PC-9 (cell line): ENCODE measurements around the gene PEAK1. TPM values are rescaled to one million over a fixed set of nuclear protein-coding genes. Genes with fewer than 3 reads are reported as not detected.

ENCODE experiments used
- BruUV-seq: library from RNA; stranded (reverse); fragments of 400-500 nt; replicated peaks from 2 replicates; lab custom pipeline; 2021; lab: Mats Ljungman, UMichigan
- CTCF ChIA-PET: fragments of 300-600 bp; sonication (Branson Sonifier 250); formaldehyde crosslinking; loops from one replicate; lab custom pipeline; 2022; ENCODE audit warnings: antibody characterized with exemption; lab: Charles Lee
- POLR2A ChIA-PET: fragments of 300-600 bp; sonication (Branson Sonifier 250); formaldehyde crosslinking; loops from one replicate; lab custom pipeline; 2022; ENCODE audit warnings: antibody characterized with exemption; ENCODE audit not compliant: unreplicated experiment; lab: Charles Lee
- DNase-seq, 2 experiments: peaks; one replicate each; pipeline versions ENCODE4 v3.0.0 to v3.0.0-alpha.2; 2015 to 2022; ENCODE audit warnings: mixed read lengths in 1 of 2
- H2AFZ ChIP-seq: fragments of 200-600 bp; sonication (generic); 2 replicates; pipeline ENCODE4 v1.8.1; 2017; ENCODE audit warnings: antibody characterized with exemption
- H3F3A ChIP-seq: fragments of 200-600 bp; sonication (generic); 2 replicates; pipeline ENCODE4 v1.8.1; 2017; ENCODE audit warnings: antibody characterized with exemption, mild to moderate bottlenecking, low read depth; ENCODE audit not compliant: insufficient read depth
- H3K27ac ChIP-seq: fragments of 200-600 bp; sonication (generic); 2 replicates; pipeline ENCODE4 v1.6.1; 2016; ENCODE audit warnings: mixed run types
- H3K27me3 ChIP-seq: fragments of 200-600 bp; sonication (generic); 2 replicates; pipeline ENCODE4 v1.6.1; 2016; ENCODE audit warnings: low read depth, mixed run types; ENCODE audit not compliant: insufficient read depth
- H3K36me3 ChIP-seq: fragments of 200-600 bp; sonication (generic); 2 replicates; pipeline ENCODE4 v1.6.1; 2016; ENCODE audit warnings: low read depth, mixed run types
- H3K4me1 ChIP-seq: fragments of 200-600 bp; sonication (generic); replicated peaks from 2 replicates; pipeline ENCODE4 v1.6.1; 2016; ENCODE audit warnings: mixed run types; ENCODE audit not compliant: insufficient read depth
- H3K4me2 ChIP-seq: fragments of 200-600 bp; sonication (generic); 2 replicates; pipeline ENCODE4 v1.6.1; 2017; ENCODE audit warnings: mixed run types
- H3K4me3 ChIP-seq: fragments of 200-600 bp; sonication (generic); 2 replicates; pipeline ENCODE4 v1.6.1; 2016; ENCODE audit warnings: mixed run types
- H3K79me2 ChIP-seq: fragments of 200-600 bp; sonication (generic); 2 replicates; pipeline ENCODE4 v1.6.1; 2017; ENCODE audit warnings: low read depth, mixed run types
- H3K9me2 ChIP-seq: fragments of 200-600 bp; sonication (generic); 2 replicates; pipeline ENCODE4 v1.8.1; 2017; ENCODE audit warnings: mild to moderate bottlenecking; ENCODE audit not compliant: insufficient read depth
- H3K9me3 ChIP-seq: fragments of 200-600 bp; sonication (generic); 2 replicates; pipeline ENCODE4 v1.8.1; 2016; ENCODE audit warnings: low read depth; ENCODE audit not compliant: insufficient read depth
- H4K20me1 ChIP-seq: fragments of 200-600 bp; sonication (generic); 2 replicates; pipeline ENCODE4 v1.8.1; 2017; ENCODE audit not compliant: insufficient read depth
- CTCF ChIP-seq: fragments of 200-600 bp; sonication (generic); conservative IDR thresholded peaks from 2 replicates; pipeline ENCODE4 v1.6.1; 2017; ENCODE audit warnings: mixed run types, antibody characterized with exemption, mild to moderate bottlenecking, moderate library complexity
- EZH2 ChIP-seq: fragments of 200-600 bp; sonication (generic); IDR thresholded peaks from 2 replicates; pipeline ENCODE4 v1.8.0; 2017; ENCODE audit warnings: antibody characterized with exemption, low read depth
- intact Hi-C: fragments of 100-400 bp; cut with micrococcal nuclease; formaldehyde crosslinking; loops from one replicate; pipeline ENCODE4 v1.10.0; 2022; ENCODE audit not compliant: unreplicated experiment
- total RNA-seq: library from RNA; stranded (reverse); gene quantifications from 2 replicates; pipeline ENCODE4 v1.2.3, GENCODE V29; 2021

Gene PEAK1
- total RNA-seq, 1 experiment from 2014 or later = 20.7 TPM

GRCh38 chr15:77352887-77353286, 67.0 kb downstream of the PEAK1 start:
- H2AFZ ChIP-seq = no peak overlapping the region
- no peaks in the 10 kb centered on the region for H3K36me3 ChIP-seq
- no peak overlapping the region for H3K4me3 ChIP-seq
- no peak overlapping the region for H3K27ac ChIP-seq
- no peaks in the 10 kb centered on the region for H4K20me1 ChIP-seq
- POLR2A ChIA-PET = no interaction called here
- BruUV-seq = no TSS peak
- TF ChIP-seq EZH2 (no peak), CTCF (no peak)
- H3K9me3 ChIP-seq = no peaks in the 10 kb centered on the region
- no peak for DNase-seq
- H3F3A ChIP-seq = no peaks in the 10 kb centered on the region
- H3K79me2 ChIP-seq = no peaks in the 10 kb centered on the region
- intact Hi-C loops = no loop called here
- no peaks in the 10 kb centered on the region for H3K9me2 ChIP-seq
- no peak overlapping the region for H3K4me2 ChIP-seq
- peaks cover 10% of the 10 kb centered on the region for H3K4me1 ChIP-seq
- no peaks in the 10 kb centered on the region for H3K27me3 ChIP-seq
- CTCF ChIA-PET = no interaction called here

DNA sequence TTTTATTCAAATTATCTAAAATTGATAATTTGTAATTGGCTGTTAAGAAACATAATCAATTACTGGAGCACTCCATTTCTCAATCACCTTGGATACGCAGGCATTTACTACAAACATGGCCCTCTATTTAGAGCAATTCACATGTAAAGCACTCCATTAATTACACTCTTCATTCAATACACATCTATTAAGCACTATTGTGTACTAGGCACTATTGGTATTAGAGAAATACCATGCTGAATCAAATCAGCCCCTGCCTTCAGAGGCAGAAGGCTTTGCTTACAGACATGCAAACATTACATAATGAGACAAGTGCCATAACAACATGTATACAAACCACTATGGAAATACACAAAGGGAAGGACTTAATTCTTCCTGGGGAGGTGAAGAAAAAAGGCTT, 69.1 kb downstream of the PEAK1 start:
- no peak overlapping the region for H2AFZ ChIP-seq
- no peak overlapping the region for H3K4me3 ChIP-seq
- H3K27me3 ChIP-seq = no peaks in the 10 kb centered on the region
- no peak overlapping the region for H3K4me2 ChIP-seq
- POLR2A ChIA-PET = interaction anchor here (0.6 kb wide), 1 partner anchor 10 kb away, joined by 7 read pairs; no protein-coding TSS in a partner anchor
- H3K4me1 ChIP-seq = peaks cover 10% of the 10 kb centered on the region
- H3K9me2 ChIP-seq = no peaks in the 10 kb centered on the region; the same call in 1 of the 2 replicates
- H3K27ac ChIP-seq = no peak overlapping the region
- BruUV-seq = no TSS peak
- no peaks in the 10 kb centered on the region for H3K36me3 ChIP-seq
- no peaks in the 10 kb centered on the region for H4K20me1 ChIP-seq
- no peaks in the 10 kb centered on the region for H3K79me2 ChIP-seq
- TF ChIP-seq EZH2 = no peak
- no peak for TF ChIP-seq CTCF
- CTCF ChIA-PET = no interaction called here
- H3K9me3 ChIP-seq = no peaks in the 10 kb centered on the region
- DNase-seq = no peak
- no peaks in the 10 kb centered on the region for H3F3A ChIP-seq
- intact Hi-C loops = no loop called here

DNA sequence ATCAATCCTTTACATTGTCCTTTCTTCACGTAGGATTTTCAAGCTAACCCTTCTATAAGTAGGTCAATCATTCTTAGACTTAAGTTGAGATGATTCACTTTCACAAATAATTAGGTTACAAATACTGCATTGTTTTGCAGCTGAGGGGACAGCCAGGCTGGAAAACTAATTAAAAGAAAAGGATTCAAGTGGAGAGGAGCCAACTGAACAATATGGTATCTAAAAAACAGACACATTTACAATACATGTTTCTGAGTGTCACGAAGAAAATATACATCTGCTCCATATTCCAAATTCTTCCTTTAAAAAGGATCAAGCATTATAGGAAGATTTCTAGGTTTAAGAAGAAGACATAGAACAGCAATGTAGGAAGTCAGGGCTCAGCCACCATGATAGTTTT, 70.2 kb downstream of the PEAK1 start:
- no peaks in the 10 kb centered on the region for H3K79me2 ChIP-seq
- TF ChIP-seq EZH2 = no peak
- TF ChIP-seq CTCF = no peak
- H2AFZ ChIP-seq = no peak overlapping the region
- H3K27me3 ChIP-seq = no peaks in the 10 kb centered on the region
- H3K4me2 ChIP-seq = no peak overlapping the region
- intact Hi-C loops = no loop called here
- H3K36me3 ChIP-seq = no peaks in the 10 kb centered on the region
- no peaks in the 10 kb centered on the region for H3F3A ChIP-seq
- ChIA-PET POLR2A (no interaction called here), CTCF (interaction anchor here (0.6 kb wide), 1 partner anchor 109 kb away, joined by 3 read pairs; no protein-coding TSS in a partner anchor)
- no peak for DNase-seq
- no peak overlapping the region for H3K27ac ChIP-seq
- no peaks in the 10 kb centered on the region; the same call in 1 of the 2 replicates for H3K9me2 ChIP-seq
- BruUV-seq = no TSS peak
- H4K20me1 ChIP-seq = no peaks in the 10 kb centered on the region
- no peak overlapping the region for H3K4me3 ChIP-seq
- no peaks in the 10 kb centered on the region for H3K9me3 ChIP-seq
- H3K4me1 ChIP-seq = peaks cover 10% of the 10 kb centered on the region
